H1 (cell line): Measurements from ENCODE around the gene SLC9A3. TPM values are rescaled to one million over a fixed set of nuclear protein-coding genes. Genes with fewer than 3 reads are reported as not detected.

Experiments
- CTCF ChIA-PET: fragments of 300-600 bp; sonication (Branson Sonifier 250); formaldehyde crosslinking; loops from one replicate; lab custom pipeline; 2021; ENCODE audit not compliant: partially characterized antibody; lab: Charles Lee
- POLR2A ChIA-PET: fragments of 300-600 bp; sonication (Branson Sonifier 250); formaldehyde crosslinking; loops from one replicate; lab custom pipeline; 2021; ENCODE audit warnings: inconsistent platforms; ENCODE audit not compliant: partially characterized antibody; lab: Charles Lee
- DNase-seq, 2 experiments: peaks; one replicate each; pipeline versions ENCODE4 v3.0.0 to v3.0.0-alpha.2; 2010 to 2022; ENCODE audit warnings: low spot score in 2 of 2, low read depth in 1 of 2, mixed read lengths in 1 of 2
- FAIRE-seq: peaks from 2 replicates; lab custom pipeline; 2011; peaks lifted over from hg19 to GRCh38; lab: Jason Lieb, UNC
- H2AFZ ChIP-seq: 2 replicates; pipeline ENCODE4 v1.8.1; 2012; ENCODE audit warnings: low read length, inconsistent platforms
- H2AK5ac ChIP-seq: 2 replicates; pipeline ENCODE4 v1.6.1; 2013; ENCODE audit warnings: low read depth, low read length
- H2BK120ac ChIP-seq: replicated peaks from 2 replicates; pipeline ENCODE3; 2013; ENCODE audit warnings: low read depth, low read length, inconsistent platforms
- H2BK12ac ChIP-seq: 2 replicates; pipeline ENCODE4 v1.6.1; 2013; ENCODE audit warnings: low read depth, low read length
- H2BK15ac ChIP-seq: 2 replicates; pipeline ENCODE4 v1.6.1; 2013; ENCODE audit warnings: low read length
- H2BK20ac ChIP-seq: 2 replicates; pipeline ENCODE4 v1.6.1; 2013; ENCODE audit warnings: low read length
- H2BK5ac ChIP-seq: 2 replicates; pipeline ENCODE4 v1.6.1; 2013; ENCODE audit warnings: low read depth, low read length
- H3K14ac ChIP-seq: 2 replicates; pipeline ENCODE4 v1.6.1; 2013; ENCODE audit warnings: inconsistent platforms; ENCODE audit not compliant: insufficient read length
- H3K18ac ChIP-seq: 2 replicates; pipeline ENCODE4 v1.6.1; 2013; ENCODE audit warnings: low read length; ENCODE audit errors: extremely low read depth
- H3K23ac ChIP-seq: 2 replicates; pipeline ENCODE4 v1.6.1; 2013; ENCODE audit warnings: inconsistent platforms; ENCODE audit not compliant: insufficient read length
- H3K23me2 ChIP-seq: 2 replicates; pipeline ENCODE4 v1.6.1; 2013; ENCODE audit warnings: low read depth, low read length
- H3K27ac ChIP-seq: 2 replicates; pipeline ENCODE4 v1.6.1; 2011; ENCODE audit warnings: low read depth, low read length, inconsistent platforms
- H3K27me3 ChIP-seq, 4 experiments: replicated peaks in 1 of 4; 1 replicate in 1 of 4; 2 replicates in 3 of 4; pipeline versions ENCODE4 v1.6.1 to v1.8.1; 2011 to 2013; ENCODE audit warnings: low read length in 3 of 4, mild to moderate bottlenecking in 3 of 4, inconsistent platforms in 2 of 4, mixed read lengths in 2 of 4, moderate library complexity in 1 of 4; ENCODE audit not compliant: control insufficient read depth in 3 of 4, insufficient read depth in 3 of 4; ENCODE audit errors: extremely low read depth in 1 of 4
- H3K36me3 ChIP-seq, 4 experiments: 2 replicates each; pipeline versions ENCODE4 v1.6.1 to v1.8.1; 2011 to 2013; ENCODE audit warnings: mild to moderate bottlenecking in 4 of 4, low read length in 3 of 4, moderate library complexity in 2 of 4, control low read depth in 1 of 4, inconsistent platforms in 1 of 4; ENCODE audit not compliant: insufficient read depth in 4 of 4, control insufficient read depth in 2 of 4
- H3K4ac ChIP-seq: replicated peaks from 2 replicates; pipeline ENCODE3; 2013; ENCODE audit warnings: low read length, low read depth, mixed read lengths, inconsistent platforms; ENCODE audit not compliant: insufficient read length
- H3K4me1 ChIP-seq, 4 experiments: replicated peaks in 1 of 4; 1 replicate in 1 of 4; 2 replicates in 3 of 4; pipeline versions ENCODE4 v1.6.1 to v1.8.1; 2011 to 2013; ENCODE audit warnings: low read length in 3 of 4, inconsistent platforms in 2 of 4, mixed read lengths in 1 of 4; ENCODE audit not compliant: insufficient read depth in 4 of 4, control insufficient read depth in 3 of 4
- H3K4me2 ChIP-seq, 2 experiments: 2 replicates each; pipeline versions ENCODE4 v1.6.1 to v1.8.1; 2011 to 2013; ENCODE audit warnings: low read depth in 2 of 2, low read length in 2 of 2, control low read depth in 1 of 2, inconsistent platforms in 1 of 2, mild to moderate bottlenecking in 1 of 2; ENCODE audit not compliant: insufficient read depth in 1 of 2
- H3K4me3 ChIP-seq, 4 experiments: fragments of 200-600, 300-600 bp in 1 of 4; sonication (generic), shearing (Covaris generic), sonication (Bioruptor Twin) in 1 of 4; 2 replicates each; pipeline versions ENCODE4 v1.5.1 to v1.8.1; 2011 to 2016; ENCODE audit warnings: low read length in 4 of 4, low read depth in 3 of 4, control low read depth in 2 of 4, inconsistent platforms in 2 of 4, mild to moderate bottlenecking in 2 of 4, mixed read lengths in 1 of 4, moderate library complexity in 1 of 4; ENCODE audit not compliant: insufficient read depth in 2 of 4; ENCODE audit errors: extremely low read depth in 1 of 4
- H3K56ac ChIP-seq: replicated peaks from 2 replicates; pipeline ENCODE3; 2013; ENCODE audit warnings: low read depth, mild to moderate bottlenecking, mixed read lengths, low read length, inconsistent platforms; ENCODE audit not compliant: insufficient read length
- H3K79me1 ChIP-seq: 2 replicates; pipeline ENCODE4 v1.6.1; 2013; ENCODE audit warnings: low read depth, low read length, control low read depth
- H3K79me2 ChIP-seq, 2 experiments: 2 replicates each; pipeline versions ENCODE4 v1.6.1 to v1.8.1; 2012 to 2013; ENCODE audit warnings: low read length in 2 of 2, mild to moderate bottlenecking in 2 of 2, inconsistent platforms in 1 of 2; ENCODE audit not compliant: insufficient read depth in 2 of 2, control insufficient read depth in 1 of 2
- H3K9ac ChIP-seq, 4 experiments: replicated peaks in 1 of 4; 1 replicate in 1 of 4; 2 replicates in 3 of 4; pipeline versions ENCODE4 v1.6.1 to v1.8.1; 2011 to 2013; ENCODE audit warnings: low read depth in 3 of 4, low read length in 3 of 4, control low read depth in 2 of 4, mild to moderate bottlenecking in 2 of 4, moderate library complexity in 2 of 4, inconsistent platforms in 1 of 4; ENCODE audit errors: extremely low read depth in 1 of 4
- H3K9me3 ChIP-seq, 2 experiments: 2 replicates each; pipeline versions ENCODE4 v1.6.1 to v1.8.1; 2012 to 2013; ENCODE audit warnings: mild to moderate bottlenecking in 2 of 2, moderate library complexity in 2 of 2, control low read depth in 1 of 2, inconsistent platforms in 1 of 2, low read depth in 1 of 2, low read length in 1 of 2, mixed read lengths in 1 of 2; ENCODE audit not compliant: insufficient read depth in 2 of 2
- H4K20me1 ChIP-seq, 2 experiments: replicated peaks in 1 of 2; 2 replicates each; pipeline versions ENCODE3 to v1.8.1; 2011 to 2013; ENCODE audit warnings: inconsistent platforms in 2 of 2, low read length in 2 of 2, mild to moderate bottlenecking in 1 of 2; ENCODE audit not compliant: insufficient read depth in 2 of 2, control insufficient read depth in 1 of 2
- H4K5ac ChIP-seq: 2 replicates; pipeline ENCODE4 v1.6.1; 2013; ENCODE audit warnings: low read length, low read depth, mixed read lengths, inconsistent platforms; ENCODE audit not compliant: insufficient read length
- H4K8ac ChIP-seq: 2 replicates; pipeline ENCODE4 v1.8.0; 2013; ENCODE audit warnings: mild to moderate bottlenecking, moderate library complexity, low read length, inconsistent platforms; ENCODE audit not compliant: insufficient read depth; ENCODE audit errors: extremely low read depth
- H4K91ac ChIP-seq: replicated peaks from 2 replicates; pipeline ENCODE3; 2013; ENCODE audit warnings: low read length, mixed read lengths, inconsistent platforms; ENCODE audit not compliant: insufficient read length
- ASH2L ChIP-seq: fragments of 200-600, 300-600 bp; sonication (generic); IDR thresholded peaks from one replicate; pipeline ENCODE4 v1.7.1; 2017; ENCODE audit warnings: low read length
- CEBPB ChIP-seq: IDR thresholded peaks from 2 replicates; pipeline ENCODE4 v1.6.1; 2012; ENCODE audit warnings: low read depth, low read length
- EGR1 ChIP-seq: IDR thresholded peaks from 2 replicates; pipeline ENCODE4 v1.6.1; 2011; ENCODE audit warnings: low read depth, low read length, borderline replicate concordance
- POLR2A ChIP-seq, 2 experiments: IDR thresholded peaks; 1 replicate in 1 of 2; 2 replicates in 1 of 2; pipeline ENCODE4 v1.6.1; 2011; ENCODE audit warnings: low read depth in 2 of 2, low read length in 2 of 2, mild to moderate bottlenecking in 2 of 2; ENCODE audit errors: control extremely low read depth in 1 of 2
- RBBP5 ChIP-seq: IDR thresholded peaks from 2 replicates; pipeline ENCODE4 v1.7.1; 2012; ENCODE audit warnings: low read depth, mild to moderate bottlenecking, inconsistent platforms, low read length, moderate library complexity, borderline replicate concordance
- TEAD4 ChIP-seq: IDR thresholded peaks from 2 replicates; pipeline ENCODE4 v1.6.1; 2012; ENCODE audit warnings: low read depth, low read length, inconsistent platforms, mixed read lengths
- ZNF274 ChIP-seq: IDR thresholded peaks from 2 replicates; pipeline ENCODE4 v1.7.0; 2012; ENCODE audit warnings: low read length, borderline replicate concordance; ENCODE audit errors: extremely low read depth
- WGBS, 2 experiments: shearing (Covaris generic) in 1 of 2; methylation state at CpG; one replicate each; pipeline versions ENCODE4 v1.1.6 to v1.1.7; 2013 to 2015; ENCODE audit warnings: low lambda C conversion rate in 2 of 2, mixed read lengths in 2 of 2, inconsistent platforms in 1 of 2, low coverage in 1 of 2, missing lambda C conversion rate in 1 of 2; ENCODE audit not compliant: insufficient replicate concordance in 2 of 2, insufficient coverage in 1 of 2, insufficient read length in 1 of 2; ENCODE audit errors: extremely low coverage in 1 of 2, missing lambda C conversion rate in 1 of 2; 5-methylcytosine and 5-hydroxymethylcytosine counted together
- polyA plus RNA-seq, 7 experiments: library from polyadenylated mRNA; depleted of rRNA in 3 of 7; stranded (reverse) in 5 of 7; unstranded in 2 of 7; fragments of >200 nt in 5 of 7; fragments of 200-250 nt in 2 of 7; gene quantifications; 1 replicate in 5 of 7; 2 replicates in 1 of 7; 4 replicates in 1 of 7; pipeline versions ENCODE4 v1.2.1 to v1.2.3, GENCODE V29; 2011 to 2013; ENCODE audit warnings: missing spikeins in 2 of 7, mixed read lengths in 2 of 7
- total RNA-seq: library from RNA; stranded (reverse); fragmentation: NEBNext Ultra II Directional; extraction: Animal tissue kit (Norgen Biotek cat#: 25700); gene quantifications from 2 replicates; pipeline ENCODE4 v1.2.1, GENCODE V29; 2021

The SLC9A3 gene
- total and polyA plus RNA-seq, 2 of the 8 experiments (the other 6 are each of a cell fraction or from before 2014, with no cell fraction given) = 0.95 to 1.0 TPM

GRCh38 chr5:429453-430188 lies 94.6 kb downstream of the SLC9A3 start:
- Histone ChIP-seq H3K27ac (no peak overlapping the region), H3K27me3 (no peaks in the 10 kb centered on the region), H2BK120ac (peak overlapping the region; percentile 43), H2BK15ac (0 out of 2 replicates have a peak overlapping the region, but pooled peaks have one; percentile 61), H4K8ac (no peak overlapping the region), H3K14ac (no peak overlapping the region), H3K18ac (peak overlapping the region; percentile 48), H3K23ac (no peak overlapping the region), H3K79me1 (no peaks in the 10 kb centered on the region), H3K23me2 (peaks cover 10% of the 10 kb centered on the region; the same call in 1 of the 2 replicates), H2BK12ac (0 out of 2 replicates have a peak overlapping the region, but pooled peaks have one; percentile 75), H2BK5ac (no peak overlapping the region; the same call in 1 of the 2 replicates), H4K91ac (no peak overlapping the region), H4K5ac (no peak overlapping the region), H3K9me3 (peaks cover 0 to 3% of the 10 kb centered on the region in 2 experiments; a peak in 1 of 4 replicates), H3K56ac (no peak overlapping the region), H4K20me1 (peaks cover 0 to 4% of the 10 kb centered on the region in 2 experiments), H2AFZ (no peak overlapping the region), H3K4me1 (peaks cover 0 to 3% (median 1%) of the 10 kb centered on the region in 4 experiments; a peak in 2 of 7 replicates), H3K4me2 (no peak overlapping the region), H2AK5ac (no peak overlapping the region), H3K79me2 (no peaks in the 10 kb centered on the region), H3K4ac (no peak overlapping the region), H3K9ac (no peak overlapping the region), H3K4me3 (no peak overlapping the region), H2BK20ac (no peak overlapping the region), H3K36me3 (no peaks in the 10 kb centered on the region)
- TF ChIP-seq RBBP5 (no peak), ASH2L (no peak), TEAD4 (no peak), POLR2A (IDR thresholded peaks at IDR 0.05; ENCODE audit: control extremely low read depth in 1 of 2, low read depth in 2 of 2, low read length in 2 of 2) (no peak), ZNF274 (no peak), EGR1 (no peak), CEBPB (no peak)
- no peak for FAIRE-seq
- WGBS, 2 experiments = 84% methylated on average over 35 of the region's 35 CpGs; no CpG with 5 or more reads in 1 of the 2 experiments
- ChIA-PET CTCF (interaction anchor here (0.7 to 9.7 kb wide), 20 partner anchors 10 to 173 kb away, joined by 3 to 99 read pairs (median 8); no protein-coding TSS in a partner anchor), POLR2A (no interaction called here)
- no peak for DNase-seq
